ENCODE measurements around the gene H1-8.

Gene H1-8

DNA sequence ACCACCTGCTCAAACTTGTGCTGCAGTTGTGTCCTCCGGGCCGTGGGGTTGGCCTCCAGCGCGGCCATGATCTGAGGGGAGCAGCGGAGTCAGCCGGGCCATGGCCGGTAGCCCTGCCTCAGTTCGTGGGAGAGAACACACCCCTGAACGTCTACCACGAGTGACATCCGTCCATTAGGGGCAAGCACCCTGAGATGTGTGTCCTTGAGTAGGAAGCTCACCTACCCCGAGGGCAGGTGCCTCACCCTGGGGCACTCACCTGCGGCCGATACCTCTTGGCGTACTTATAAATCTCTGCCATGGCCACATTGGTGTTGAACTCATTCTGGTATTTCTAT, 13.4 kb downstream of the H1-8 start:
- no peak for DNase-seq (ENCODE audit: low spot score)

DNA sequence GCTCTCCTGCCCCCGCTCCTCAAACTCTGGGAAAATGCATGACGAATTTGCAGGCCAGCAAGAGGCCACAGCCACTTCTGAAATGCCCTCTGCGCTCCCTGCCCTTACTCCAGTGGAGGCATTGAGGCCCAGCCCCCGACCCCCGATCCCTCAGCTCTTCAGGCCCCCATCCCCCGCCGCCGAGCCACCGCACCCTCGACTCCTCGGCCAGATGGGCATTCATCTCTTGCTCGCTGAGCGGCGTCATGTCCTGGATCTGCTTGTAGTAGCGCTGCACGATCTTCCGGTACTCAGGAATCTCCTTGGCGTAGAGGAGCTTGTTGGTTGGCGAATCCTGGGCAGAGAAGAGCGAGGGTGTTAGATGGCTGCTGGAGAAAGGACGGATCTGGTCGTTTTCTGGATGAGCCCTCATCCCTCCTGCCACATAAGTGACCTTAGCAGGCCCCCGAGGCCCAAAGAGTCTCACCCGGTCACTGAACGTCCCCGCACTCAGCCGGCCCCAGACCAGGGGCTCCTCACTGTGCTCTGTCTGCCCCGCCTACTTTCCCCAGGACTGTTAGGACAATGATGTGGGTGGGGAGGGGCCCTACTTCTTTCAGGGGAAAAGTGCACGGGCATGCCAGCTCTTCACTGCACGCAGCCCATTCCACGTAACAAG, 14.0 kb downstream of the H1-8 start:
- DNase-seq (ENCODE audit: low spot score) = no peak

DNA sequence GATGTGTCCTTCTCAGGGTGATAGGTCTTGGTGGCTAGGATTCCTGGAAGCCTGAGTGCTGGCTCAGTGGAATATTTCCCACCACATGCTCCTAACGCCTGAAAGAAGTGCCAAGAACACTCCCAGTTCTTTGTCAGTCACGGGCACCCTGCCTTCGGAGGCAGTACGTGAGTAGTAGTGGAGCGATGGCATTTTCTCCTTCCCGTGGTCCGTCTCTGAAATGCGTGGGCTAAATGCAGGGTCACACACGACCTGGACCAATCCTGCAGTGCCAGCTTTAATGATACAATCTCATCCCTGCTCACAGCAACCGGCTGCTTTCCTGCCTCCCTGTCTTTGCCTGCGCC, 14.5 kb downstream of the H1-8 start:
- DNase-seq (ENCODE audit: low spot score) = no peak

DNA sequence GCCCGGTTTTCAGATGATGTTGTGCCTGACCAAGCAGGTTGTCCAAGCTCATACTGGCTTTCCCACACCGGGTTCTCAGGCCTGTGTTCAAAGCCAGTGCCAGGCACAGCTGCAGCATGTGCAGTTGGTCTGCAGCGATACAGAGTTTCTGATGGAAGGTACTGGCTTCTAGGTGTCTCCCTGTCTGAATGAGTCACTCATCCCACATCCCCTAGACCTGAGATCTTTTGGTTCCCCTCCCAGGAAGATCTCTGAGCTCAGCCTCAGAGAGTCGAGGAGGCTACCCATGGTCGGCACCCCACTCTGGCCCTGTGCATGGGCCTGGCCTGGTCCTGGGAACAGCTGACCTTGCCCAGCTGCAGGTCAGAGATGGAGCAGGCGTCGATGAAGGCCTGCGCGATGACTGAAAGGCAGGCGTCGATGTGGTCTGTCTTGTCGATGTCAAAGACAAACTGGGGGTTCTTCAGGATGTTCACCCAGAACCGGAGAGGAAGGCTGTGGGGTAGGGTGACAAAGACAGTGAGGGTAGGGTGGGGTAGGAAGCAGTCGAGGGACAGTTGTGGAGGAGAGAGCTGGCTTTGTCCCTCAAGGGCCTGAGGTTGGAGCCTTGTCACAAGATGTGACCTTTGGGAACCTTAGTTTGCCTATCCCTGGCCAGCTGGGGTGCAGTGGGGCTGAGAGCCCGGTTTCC, 15.3 kb downstream of the H1-8 start:
- DNase-seq (ENCODE audit: low spot score) = peak; percentile 31

DNA sequence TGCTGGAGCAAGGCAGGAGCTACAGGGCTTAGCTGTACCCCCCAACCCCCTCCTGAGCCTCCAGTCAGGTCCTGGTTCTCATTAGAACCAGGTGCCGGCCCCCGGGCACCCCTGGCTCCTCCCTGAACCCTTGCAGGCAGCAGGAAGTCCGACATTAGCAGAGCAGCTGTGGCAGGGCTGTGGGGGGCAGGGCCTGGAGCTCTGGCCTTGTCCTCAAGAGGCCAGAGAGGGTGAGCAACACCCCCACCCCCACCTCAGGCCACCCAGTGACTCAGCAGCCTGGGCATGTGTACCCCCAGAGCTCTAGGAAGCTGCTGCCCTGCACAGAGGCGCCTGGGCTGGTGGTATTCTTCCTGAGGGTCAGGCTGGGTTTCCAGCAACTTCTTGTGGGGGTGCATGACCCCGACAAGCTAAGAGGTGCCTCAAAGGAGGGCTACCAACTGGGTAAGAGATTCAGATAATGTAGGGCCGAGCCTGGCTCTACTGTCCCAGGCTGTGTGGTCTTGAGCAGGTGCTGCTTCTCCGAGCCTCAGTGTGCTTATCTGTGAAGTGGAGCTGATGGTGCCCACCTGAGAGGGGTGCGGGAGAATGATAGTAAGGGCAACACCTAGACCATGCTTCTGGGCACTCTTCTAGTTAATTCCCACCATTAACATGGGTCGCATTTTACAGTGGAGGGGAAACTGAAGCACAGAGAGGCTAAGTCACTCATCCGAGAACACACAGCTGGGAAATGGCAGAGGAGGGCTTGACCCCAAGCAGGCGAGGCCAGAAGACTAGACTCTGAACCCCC, 16.0 kb downstream of the H1-8 start:
- peak; percentile 73 for DNase-seq (ENCODE audit: low spot score)

DNA sequence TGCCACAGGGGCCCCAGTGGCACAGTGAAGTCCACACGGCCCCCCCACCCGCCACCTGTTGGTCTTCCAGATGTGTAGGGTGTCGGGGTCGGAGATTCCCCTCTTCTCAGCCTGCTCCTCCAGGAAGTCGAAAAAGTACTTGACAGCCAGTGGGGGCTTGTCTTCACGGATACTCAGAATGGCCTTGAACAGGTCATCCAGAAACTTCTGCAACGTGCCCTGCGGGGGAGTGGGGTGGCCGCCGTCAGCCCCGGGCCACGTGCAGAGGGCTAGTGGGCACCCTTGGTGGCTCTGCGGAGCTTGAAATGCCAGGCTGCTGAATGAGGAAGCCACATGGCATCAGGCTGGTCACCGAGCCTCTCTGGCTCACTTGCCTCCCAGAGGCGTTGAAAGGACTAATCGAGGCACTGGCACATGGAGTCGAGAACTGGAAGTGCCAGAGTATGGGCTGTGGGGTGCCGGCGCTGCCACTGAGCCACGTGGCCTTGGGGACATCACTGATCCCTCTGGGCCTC, 16.6 kb downstream of the H1-8 start:
- no peak for DNase-seq (ENCODE audit: low spot score)

DNA sequence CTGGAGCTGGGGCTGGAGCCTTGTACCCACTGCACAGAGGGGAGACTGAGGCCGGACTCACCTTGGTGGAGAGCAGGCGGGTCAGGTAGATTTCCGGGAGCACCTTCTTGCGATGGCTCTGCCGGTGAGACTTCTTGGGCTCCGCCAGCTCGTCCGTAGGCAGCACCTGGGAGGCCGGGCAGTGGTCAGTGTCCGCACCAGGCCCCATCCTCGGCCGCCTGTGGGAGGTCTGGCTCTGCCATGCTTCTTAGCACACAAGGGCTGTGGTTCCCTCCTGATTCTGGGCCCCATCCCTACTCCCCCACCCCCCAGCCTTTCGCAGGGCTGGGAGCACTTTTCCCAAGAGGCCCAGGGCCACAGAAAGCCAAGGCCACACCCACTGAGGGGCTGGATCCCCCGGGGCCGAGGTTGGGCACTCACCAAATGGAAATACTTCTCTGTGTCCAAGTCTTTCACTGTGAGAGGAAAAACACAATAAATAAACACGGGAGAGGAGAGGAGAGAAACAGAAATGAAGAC, 17.4 kb downstream of the H1-8 start:
- no peak for DNase-seq (ENCODE audit: low spot score)

DNA sequence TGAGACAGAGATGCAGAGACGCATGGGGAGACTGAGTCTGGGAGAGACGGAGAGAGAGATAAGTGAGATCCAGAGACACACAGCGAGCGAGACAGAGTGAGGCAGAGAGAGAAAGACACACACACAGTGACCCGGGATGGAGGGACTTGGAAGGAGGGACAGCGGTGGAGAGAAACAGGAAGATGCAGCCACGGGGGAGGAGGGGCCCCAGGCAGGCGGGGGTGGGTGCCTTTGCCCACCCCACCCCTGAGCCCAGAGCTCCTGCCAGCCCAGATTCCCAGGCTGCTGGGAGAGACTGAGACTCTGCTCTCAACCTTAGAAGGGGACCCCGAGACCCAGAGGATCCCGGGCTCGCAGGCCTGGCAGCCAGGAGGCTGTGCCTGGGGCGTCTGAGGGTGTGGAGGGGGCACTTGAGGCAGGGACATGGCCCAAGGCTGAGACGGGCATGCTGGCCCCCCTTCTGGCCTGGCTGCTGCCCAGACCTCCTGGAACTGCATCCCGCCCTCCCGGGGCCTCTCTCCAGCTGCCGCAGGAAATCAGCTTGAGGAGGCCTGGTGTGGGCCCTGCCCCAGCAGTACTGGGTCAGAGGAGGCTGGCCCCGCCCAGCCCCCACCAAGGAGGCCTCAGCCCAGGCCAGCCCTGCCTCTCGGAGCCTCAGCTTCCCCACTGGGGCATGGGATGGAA, 18.1 kb downstream of the H1-8 start:
- DNase-seq (ENCODE audit: low spot score) = no peak

DNA sequence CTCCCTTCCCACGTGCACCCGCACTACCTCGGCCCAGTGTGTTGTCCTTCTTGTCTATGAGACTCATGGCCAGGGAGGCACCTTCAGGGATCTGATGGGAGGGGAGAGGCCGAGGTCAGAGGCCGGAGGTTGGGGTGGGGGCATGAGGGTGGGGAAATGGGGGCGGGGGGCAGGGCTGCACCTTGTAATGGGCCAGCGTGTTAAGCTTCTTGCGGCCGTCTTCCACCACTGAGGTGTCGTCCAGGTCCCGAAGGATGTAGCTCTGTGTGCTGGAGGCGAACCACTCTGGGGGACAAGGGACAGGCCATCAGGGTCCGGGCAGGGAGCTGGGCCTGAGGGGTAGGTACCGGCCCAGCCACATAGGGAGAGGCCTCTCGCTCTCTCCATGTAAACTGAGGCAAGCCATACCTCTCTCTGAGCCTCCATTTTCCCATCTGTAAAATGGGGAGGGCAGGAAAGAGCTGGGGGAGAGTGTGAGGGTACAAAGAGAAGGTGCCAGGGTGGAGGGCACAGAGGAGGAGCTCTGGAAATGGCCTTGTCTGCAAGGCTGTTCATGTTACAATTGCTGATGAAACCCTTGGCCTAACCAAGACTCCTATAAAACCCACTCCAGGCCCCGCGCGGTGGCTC, 18.8 kb downstream of the H1-8 start:
- DNase-seq (ENCODE audit: low spot score) = no peak

DNA sequence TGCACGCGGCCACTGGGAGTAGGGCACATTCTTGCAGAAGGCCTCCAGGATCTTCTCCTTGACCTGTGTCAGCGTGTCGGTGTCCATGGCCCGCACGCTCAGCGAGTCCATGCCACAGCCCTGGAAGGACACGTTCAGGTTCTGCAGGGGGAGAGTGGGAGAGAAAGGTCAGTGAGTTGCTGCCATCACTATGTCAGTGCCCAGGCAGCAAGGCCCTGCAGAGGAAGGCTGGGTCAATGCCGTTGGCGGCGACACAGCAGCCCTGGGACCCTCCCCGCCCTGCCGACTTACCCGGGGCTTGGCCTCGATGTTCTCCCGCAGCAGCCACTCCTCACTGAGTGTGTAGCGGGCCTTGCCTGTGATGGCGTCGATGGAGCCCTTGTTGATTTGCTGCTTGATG, 19.8 kb downstream of the H1-8 start:
- no peak for DNase-seq (ENCODE audit: low spot score)

DNA sequence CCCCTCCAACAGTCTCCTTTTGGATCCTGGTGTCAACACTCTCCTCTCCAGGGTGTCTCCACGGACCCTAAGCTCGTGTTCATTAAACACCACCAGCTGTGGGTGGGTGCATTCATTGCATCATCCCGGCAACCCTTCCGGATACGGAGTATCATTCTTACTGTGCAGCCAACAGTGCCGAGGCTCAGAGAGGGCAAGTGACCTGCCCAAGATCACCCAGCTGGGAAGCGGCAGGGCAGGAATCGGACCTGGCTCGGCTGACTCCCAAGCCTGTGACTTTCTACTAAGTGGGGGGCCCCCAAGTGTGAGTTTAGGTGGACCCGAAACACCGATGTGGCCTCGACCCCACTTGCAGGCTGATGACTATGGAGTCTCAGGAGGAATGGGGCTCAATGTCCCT, 20.4 kb downstream of the H1-8 start:
- DNase-seq (ENCODE audit: low spot score) = no peak

DNA sequence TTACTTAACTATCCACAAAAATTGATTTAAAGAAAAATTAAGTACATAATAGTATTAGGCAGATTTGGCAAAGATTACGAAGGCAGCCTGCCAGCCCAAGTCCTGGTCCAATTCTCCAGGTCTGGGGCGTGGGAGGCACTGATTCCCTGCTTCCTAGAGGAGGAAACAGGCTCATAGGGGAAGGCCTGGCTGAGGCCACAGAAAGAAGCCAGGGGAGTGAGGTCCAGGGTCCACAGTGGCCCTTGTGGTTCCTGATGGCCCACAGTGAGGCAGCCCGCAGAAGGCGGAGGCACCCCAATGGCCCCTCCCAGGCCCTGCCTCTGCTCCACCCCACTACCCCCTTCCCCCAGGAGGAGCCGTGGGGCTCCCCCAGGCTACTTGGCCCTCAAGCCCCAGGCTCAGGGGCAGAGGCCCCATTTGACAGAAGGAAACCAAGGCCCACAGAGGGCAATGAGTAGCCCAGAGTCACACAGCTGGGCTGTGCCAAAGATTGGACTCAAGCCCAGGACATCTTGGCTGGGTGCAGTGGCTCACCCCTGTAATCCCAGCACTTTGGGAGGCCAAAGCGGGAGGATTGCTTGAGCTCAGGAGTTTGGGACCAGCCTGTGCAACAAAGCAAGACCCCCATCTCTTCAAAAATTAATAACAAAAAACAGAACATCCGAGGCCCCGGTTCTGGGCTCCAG, 21.0 kb downstream of the H1-8 start:
- DNase-seq (ENCODE audit: low spot score) = no peak

DNA sequence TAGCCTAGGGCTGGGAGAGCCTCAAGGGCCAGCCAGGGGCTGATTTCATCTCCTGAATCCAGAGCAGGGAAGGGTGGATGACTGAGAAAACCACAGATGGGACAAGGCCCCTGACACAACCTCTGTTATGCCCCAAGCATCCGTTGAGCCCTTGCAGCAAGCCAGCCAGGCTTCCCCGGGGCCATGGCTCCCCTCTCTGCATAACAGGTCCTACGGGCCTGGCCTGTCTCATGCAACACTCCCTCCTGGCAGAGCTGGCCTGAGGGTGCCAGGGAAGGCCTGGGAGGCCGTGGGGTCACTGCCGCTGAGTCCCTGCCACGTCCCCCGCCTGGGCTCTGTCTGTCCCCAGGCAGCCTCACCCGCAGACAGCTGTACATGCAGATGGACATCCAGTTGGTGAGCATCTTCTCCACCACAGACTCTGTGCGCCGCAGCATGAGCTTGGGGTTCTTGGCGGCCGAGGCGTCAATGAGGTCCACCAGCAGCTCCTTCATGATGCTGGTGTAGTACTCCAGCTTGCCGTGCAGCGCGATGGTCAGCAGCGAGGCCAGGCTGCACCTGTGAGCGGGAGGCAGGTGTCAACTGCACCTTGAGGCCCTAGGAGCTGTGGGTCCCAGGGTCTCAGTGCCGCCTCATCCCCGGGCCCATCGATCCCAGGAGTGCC, 22.1 kb downstream of the H1-8 start:
- no peak for DNase-seq (ENCODE audit: low spot score)

DNA sequence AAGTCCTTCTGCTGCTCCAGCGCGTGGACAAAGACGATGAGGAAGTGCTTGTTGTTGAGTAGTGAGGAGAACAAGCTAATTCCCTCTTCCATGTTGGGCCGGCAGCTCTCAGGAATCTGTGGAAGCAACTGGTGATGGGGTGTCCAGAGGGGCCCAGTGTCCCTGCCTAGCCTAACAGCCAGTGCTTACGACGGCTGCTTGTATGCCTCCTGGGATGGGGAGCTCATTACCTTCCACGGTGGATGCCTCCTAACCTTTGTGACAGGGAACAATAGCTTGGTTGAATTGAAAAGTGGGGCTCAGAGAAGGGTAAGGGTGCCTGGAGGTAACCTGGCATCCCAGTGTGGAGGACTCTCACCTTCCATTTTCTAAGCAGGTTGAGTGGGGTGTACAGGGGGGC, 22.9 kb downstream of the H1-8 start:
- DNase-seq (ENCODE audit: low spot score) = no peak

DNA sequence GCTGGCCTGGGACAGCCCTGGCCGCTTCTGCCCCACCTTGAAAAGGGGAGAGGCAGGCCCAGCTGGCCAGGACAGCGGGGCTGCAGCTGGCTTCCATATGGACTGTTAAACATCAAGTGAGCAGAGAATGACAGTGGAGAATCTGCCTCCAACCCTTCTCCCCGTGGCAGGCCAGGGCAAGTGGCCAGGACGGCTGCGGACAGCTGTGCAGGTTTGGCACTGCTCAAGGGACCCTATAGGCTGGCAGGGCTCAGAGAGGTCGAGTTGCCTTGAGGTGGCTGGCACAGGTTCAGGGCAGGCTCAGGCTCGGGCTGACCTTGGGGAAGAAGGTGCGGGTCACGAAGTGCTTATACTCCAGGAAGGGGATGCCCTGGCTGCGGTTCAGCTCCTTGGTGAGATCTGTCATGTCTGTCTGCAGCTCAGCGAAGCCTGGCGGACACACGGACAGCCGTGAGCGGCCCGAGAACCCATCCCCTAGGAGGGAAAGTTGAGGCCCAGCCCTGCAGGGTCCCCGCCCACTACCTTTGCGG, 24.3 kb downstream of the H1-8 start:
- no peak for DNase-seq (ENCODE audit: low spot score)

DNA sequence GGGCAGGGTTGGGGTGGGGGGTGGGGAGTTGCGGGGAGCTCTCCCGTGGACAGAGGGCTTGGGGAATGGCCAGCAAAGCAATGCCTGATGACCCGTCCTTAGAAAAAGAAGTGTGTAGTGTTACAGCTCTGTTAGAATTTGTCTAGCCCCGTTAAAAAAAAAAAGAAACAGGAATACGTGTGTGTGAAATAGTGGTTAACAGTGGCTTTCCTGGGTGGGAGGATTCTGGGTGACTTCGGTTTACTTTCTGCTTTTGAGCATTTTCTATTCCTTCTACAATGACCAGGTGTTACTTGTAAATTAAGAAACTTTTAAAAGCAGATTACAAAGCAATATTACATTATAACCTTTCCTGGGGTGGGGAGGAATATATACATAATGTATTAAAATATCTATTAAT, 25.0 kb downstream of the H1-8 start:
- DNase-seq (ENCODE audit: low spot score) = no peak

DNA sequence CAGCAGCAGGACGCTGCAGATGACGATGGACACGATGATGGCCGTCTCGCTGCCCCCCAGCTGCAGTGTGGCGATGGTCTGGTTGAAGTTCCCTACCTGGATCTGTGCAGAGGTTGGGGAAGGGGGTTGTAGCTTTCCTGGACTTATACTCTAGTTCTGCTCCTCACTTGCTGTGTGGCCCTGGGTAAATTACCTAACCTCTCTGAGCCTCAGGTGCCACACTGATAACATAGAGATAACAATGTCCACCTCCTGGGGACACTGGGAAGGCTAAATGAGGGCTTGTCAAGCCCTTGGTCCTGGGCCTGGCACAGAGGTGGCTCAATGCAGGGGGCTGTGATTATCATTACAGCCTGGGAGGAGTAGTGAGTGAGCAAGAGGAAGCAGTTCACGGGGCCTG, 26.9 kb downstream of the H1-8 start:
- no peak for DNase-seq (ENCODE audit: low spot score)

DNA sequence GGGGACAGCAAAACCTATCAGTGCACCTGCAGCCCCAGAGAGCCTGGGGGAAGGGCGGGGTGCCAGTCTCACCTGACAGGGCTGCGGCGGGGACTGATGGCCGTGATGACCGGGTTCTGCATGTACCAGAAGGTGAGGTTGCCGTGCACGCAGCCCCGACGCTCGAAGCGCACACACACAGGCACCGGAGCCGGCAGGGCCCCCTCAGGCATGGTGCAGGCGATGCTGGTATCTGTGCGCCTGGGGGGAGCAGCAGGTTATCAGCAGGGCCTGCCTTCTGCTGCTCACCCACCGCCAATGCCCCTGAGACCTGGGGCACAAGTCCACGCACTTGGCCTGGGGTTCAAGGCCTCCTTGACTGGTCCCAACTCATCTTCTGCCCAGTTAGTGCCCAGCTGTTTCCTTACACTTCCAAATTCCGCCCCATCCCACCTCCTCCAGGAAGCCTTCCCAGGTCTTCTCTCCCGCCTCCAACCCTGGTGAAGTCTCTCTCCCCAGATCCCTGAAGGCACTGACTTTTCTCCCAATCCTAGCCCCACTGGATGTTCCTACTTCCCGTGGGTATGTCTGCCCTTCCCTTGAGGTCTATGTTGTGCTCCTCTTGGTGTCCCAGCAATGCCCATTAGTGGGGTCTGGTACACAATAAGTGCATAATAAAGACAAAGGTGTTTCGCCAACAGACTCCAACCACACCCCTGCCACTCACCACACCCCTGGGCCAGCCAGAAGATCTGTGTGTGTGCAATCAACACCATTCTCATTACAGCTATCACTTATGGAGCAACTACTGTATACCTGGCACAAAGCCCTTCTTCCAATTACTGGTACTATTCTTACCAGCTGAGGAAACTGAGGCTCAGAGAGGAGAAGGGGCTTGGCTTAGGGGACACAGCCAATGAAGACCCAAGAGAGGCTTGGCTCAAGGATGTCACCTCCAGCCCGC, 28.9 kb downstream of the H1-8 start:
- no peak for DNase-seq (ENCODE audit: low spot score)

DNA sequence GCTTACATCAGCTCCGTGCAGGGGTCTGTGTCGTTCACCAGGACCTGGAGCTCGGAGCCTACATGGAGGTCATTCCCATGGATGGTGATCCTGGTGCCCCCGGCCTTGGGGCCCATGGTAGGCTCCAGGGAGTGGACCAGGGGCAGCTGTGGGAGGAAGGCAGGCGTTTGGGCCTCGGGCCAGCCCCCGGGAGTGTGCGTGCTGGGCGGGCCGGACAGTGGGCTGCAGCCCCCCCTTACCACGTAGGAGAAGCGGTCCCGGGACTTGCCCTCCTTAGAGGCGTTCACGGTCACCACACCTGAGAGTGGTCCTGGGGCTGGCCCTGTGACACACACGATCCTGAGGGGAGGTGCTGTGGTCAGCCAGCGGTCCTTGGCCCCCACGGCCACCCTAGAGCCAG, 29.6 kb downstream of the H1-8 start:
- DNase-seq (ENCODE audit: low spot score) = no peak
